HepG2 (cell line): ENCODE data around the gene ZNF771. TPM values are rescaled to one million over a fixed set of nuclear protein-coding genes. Genes with fewer than 3 reads are reported as not detected.

Experiments used
- ATF4 ChIP-seq, 2 experiments: fragments of 450-650 bp in 1 of 2; sonication (generic) in 1 of 2; formaldehyde crosslinking; IDR thresholded peaks; 2 replicates each; pipeline versions ENCODE4 v1.5.0 to v1.8.0; 2020 to 2022; ENCODE audit warnings: mild to moderate bottlenecking in 1 of 2, missing genetic modification reagents in 1 of 2
- ELF3 ChIP-seq: IDR thresholded peaks from 2 replicates; pipeline ENCODE4 v1.6.1; 2016; ENCODE audit warnings: missing genetic modification reagents, missing compliant biosample characterization
- FOXA3 ChIP-seq: IDR thresholded peaks from 2 replicates; pipeline ENCODE4 v1.6.1; 2016; ENCODE audit warnings: missing genetic modification reagents, missing compliant biosample characterization
- GATAD2A ChIP-seq: IDR thresholded peaks from 2 replicates; pipeline ENCODE4 v1.6.1; 2016
- HNRNPL ChIP-seq: fragments of 200-400 bp; formaldehyde crosslinking; IDR thresholded peaks from 2 replicates; pipeline ENCODE4 v1.6.1; 2017; ENCODE audit warnings: mild to moderate bottlenecking, low read depth, low read length
- SRSF9 ChIP-seq: fragments of 200-400 bp; formaldehyde crosslinking; IDR thresholded peaks from 2 replicates; pipeline ENCODE4 v1.6.1; 2018; ENCODE audit warnings: borderline replicate concordance, mild to moderate bottlenecking, low read depth, low read length; ENCODE audit not compliant: insufficient read depth, poor library complexity, severe bottlenecking
- SYNCRIP ChIP-seq: fragments of 200-400 bp; formaldehyde crosslinking; IDR thresholded peaks from 2 replicates; pipeline ENCODE4 v1.6.1; 2018; ENCODE audit warnings: mild to moderate bottlenecking, low read depth, low read length; ENCODE audit not compliant: insufficient read depth
- ZFP36L2 ChIP-seq: sonication (generic); formaldehyde crosslinking; IDR thresholded peaks from 2 replicates; pipeline ENCODE4 v1.4.0; 2020; ENCODE audit warnings: missing genetic modification reagents
- ZFP62 ChIP-seq: sonication (generic); formaldehyde crosslinking; IDR thresholded peaks from 2 replicates; pipeline ENCODE4 v1.4.0; 2020; ENCODE audit warnings: missing genetic modification reagents
- ZMAT3 ChIP-seq: sonication (generic); formaldehyde crosslinking; conservative IDR thresholded peaks from 2 replicates; pipeline ENCODE4 v1.7.0; 2021; ENCODE audit warnings: missing genetic modification reagents
- ZNF30 ChIP-seq: sonication (generic); formaldehyde crosslinking; IDR thresholded peaks from 2 replicates; pipeline ENCODE4 v1.5.0; 2020; ENCODE audit warnings: mild to moderate bottlenecking, missing genetic modification reagents
- ZNF468 ChIP-seq: sonication (generic); formaldehyde crosslinking; IDR thresholded peaks from 2 replicates; pipeline ENCODE4 v1.8.0; 2022; ENCODE audit warnings: mild to moderate bottlenecking, moderate library complexity, missing genetic modification reagents
- ZNF75D ChIP-seq: sonication (generic); formaldehyde crosslinking; IDR thresholded peaks from 2 replicates; pipeline ENCODE4 v1.8.1; 2023; ENCODE audit warnings: missing genetic modification reagents, mild to moderate bottlenecking, borderline replicate concordance
- ZNF780A ChIP-seq: sonication (generic); formaldehyde crosslinking; IDR thresholded peaks from 2 replicates; pipeline ENCODE4 v1.8.0; 2022; ENCODE audit warnings: mild to moderate bottlenecking, missing genetic modification reagents, moderate library complexity
- ZNF784 ChIP-seq: sonication (generic); formaldehyde crosslinking; IDR thresholded peaks from 2 replicates; pipeline ENCODE4 v1.5.1; 2020; ENCODE audit warnings: missing genetic modification reagents, mild to moderate bottlenecking, borderline replicate concordance
- polyA plus RNA-seq, 8 experiments: library from polyadenylated mRNA; depleted of rRNA in 3 of 8; stranded (reverse) in 7 of 8; unstranded in 1 of 8; fragments of >200 nt; fragmentation: Illumina TruSeq in 4 of 8; extraction: Trizol in 4 of 8; gene quantifications; 2 replicates each; pipeline versions ENCODE4 v1.2.1 to v1.2.3, GENCODE V29; 2011 to 2016; ENCODE audit warnings: low read depth in 4 of 8, missing spikeins in 1 of 8, mixed read lengths in 1 of 8; ENCODE audit not compliant: insufficient read depth in 1 of 8
- total RNA-seq, 5 experiments: library from RNA; depleted of rRNA; stranded (reverse); fragments of >200 nt; fragmentation: Illumina TruSeq; extraction: Trizol; gene quantifications; 2 replicates each; pipeline ENCODE4 v1.2.3, GENCODE V29; 2016; ENCODE audit warnings: low read depth in 1 of 5
- TF ChIP-seq, protein P1 (sequence below): sonication (generic); formaldehyde crosslinking; IDR thresholded peaks from 2 replicates; pipeline ENCODE4 v1.4.0; 2020; ENCODE audit warnings: missing genetic modification reagents, mild to moderate bottlenecking, borderline replicate concordance
- TF ChIP-seq, protein P2 (sequence below): sonication (generic); formaldehyde crosslinking; IDR thresholded peaks from 2 replicates; pipeline ENCODE4 v1.9.0; 2021; ENCODE audit warnings: missing genetic modification reagents, borderline replicate concordance
- TF ChIP-seq, protein P3 (sequence below): IDR thresholded peaks from 2 replicates; pipeline ENCODE4 v1.6.1; 2012; ENCODE audit warnings: inconsistent platforms

Gene ZNF771
- total and polyA plus RNA-seq, 2 of the 13 experiments (the other 11 are each of a cell fraction or from before 2014, with no cell fraction given): 5.0 to 11.8 TPM

DNA sequence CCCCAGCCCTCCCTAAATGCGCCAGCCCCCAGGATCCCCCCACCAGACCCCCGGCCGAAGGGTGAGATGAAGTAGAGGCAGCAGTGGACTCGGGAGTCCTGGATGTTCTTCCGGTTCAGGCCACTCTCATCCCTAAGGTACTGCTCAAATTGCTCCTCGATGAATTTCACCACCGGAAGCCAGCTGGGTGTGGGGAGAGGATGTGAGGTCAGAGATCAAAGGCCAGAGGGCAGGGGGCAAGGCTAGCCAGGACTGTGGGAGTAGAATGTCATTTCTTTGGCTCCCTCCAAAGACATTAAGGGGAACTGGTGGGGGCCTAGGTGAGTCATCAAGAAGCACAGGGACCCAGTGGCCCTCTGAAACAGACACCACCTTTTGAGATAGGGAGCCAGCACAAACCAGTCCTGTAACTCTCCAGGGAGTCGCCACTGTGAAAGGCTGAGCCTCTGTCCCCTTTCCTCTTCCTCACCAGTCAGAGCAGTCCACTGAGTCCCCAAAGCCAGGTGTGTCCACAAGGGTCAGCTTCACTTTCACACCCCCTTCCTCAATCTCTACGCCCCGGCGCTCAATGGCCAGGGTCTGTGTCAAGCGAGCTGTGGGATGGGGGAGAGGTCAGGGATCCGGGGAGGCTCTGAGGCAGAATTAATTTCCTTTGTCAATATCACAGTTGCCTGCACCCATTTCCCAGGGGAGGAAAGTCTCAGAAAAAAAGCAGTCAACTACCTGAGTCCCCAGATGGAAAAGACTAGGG lies 25.9 kb upstream of the ZNF771 start (continued):
- TF ChIP-seq, protein P1, sequence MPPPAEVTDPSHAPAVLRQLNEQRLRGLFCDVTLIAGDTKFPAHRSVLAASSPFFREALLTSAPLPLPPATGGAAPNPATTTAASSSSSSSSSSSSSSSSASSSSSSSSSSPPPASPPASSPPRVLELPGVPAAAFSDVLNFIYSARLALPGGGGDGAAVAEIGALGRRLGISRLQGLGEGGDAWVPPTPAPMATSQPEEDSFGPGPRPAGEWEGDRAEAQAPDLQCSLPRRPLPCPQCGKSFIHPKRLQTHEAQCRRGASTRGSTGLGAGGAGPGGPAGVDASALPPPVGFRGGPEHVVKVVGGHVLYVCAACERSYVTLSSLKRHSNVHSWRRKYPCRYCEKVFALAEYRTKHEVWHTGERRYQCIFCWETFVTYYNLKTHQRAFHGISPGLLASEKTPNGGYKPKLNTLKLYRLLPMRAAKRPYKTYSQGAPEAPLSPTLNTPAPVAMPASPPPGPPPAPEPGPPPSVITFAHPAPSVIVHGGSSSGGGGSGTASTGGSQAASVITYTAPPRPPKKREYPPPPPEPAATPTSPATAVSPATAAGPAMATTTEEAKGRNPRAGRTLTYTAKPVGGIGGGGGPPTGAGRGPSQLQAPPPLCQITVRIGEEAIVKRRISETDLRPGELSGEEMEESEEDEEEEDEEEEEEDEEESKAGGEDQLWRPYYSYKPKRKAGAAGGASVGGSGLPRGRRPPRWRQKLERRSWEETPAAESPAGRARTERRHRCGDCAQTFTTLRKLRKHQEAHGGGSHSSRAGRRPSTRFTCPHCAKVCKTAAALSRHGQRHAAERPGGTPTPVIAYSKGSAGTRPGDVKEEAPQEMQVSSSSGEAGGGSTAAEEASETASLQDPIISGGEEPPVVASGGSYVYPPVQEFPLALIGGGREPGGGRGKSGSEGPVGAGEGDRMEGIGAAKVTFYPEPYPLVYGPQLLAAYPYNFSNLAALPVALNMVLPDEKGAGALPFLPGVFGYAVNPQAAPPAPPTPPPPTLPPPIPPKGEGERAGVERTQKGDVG (CRISPR knock-in tag): 0 out of 2 replicates have a peak, but pooled peaks have one; percentile 43
- TF ChIP-seq ZMAT3: no peak
- no peak for TF ChIP-seq ATF4 (CRISPR knock-in tag; IDR thresholded peaks at IDR 0.05)
- TF ChIP-seq FOXA3 (CRISPR knock-in tag): no peak
- no peak for TF ChIP-seq HNRNPL
- TF ChIP-seq SRSF9: no peak
- no peak for TF ChIP-seq ZNF784 (CRISPR knock-in tag)
- TF ChIP-seq ZFP36L2: no peak
- TF ChIP-seq ZNF30 (CRISPR knock-in tag): no peak
- no peak for TF ChIP-seq ZFP62
- no peak for TF ChIP-seq ZNF780A
- TF ChIP-seq ELF3 (CRISPR knock-in tag): no peak
- no peak for TF ChIP-seq ZNF75D (CRISPR knock-in tag)
- no peak for TF ChIP-seq ZNF468 (CRISPR knock-in tag)
- TF ChIP-seq, protein P2, sequence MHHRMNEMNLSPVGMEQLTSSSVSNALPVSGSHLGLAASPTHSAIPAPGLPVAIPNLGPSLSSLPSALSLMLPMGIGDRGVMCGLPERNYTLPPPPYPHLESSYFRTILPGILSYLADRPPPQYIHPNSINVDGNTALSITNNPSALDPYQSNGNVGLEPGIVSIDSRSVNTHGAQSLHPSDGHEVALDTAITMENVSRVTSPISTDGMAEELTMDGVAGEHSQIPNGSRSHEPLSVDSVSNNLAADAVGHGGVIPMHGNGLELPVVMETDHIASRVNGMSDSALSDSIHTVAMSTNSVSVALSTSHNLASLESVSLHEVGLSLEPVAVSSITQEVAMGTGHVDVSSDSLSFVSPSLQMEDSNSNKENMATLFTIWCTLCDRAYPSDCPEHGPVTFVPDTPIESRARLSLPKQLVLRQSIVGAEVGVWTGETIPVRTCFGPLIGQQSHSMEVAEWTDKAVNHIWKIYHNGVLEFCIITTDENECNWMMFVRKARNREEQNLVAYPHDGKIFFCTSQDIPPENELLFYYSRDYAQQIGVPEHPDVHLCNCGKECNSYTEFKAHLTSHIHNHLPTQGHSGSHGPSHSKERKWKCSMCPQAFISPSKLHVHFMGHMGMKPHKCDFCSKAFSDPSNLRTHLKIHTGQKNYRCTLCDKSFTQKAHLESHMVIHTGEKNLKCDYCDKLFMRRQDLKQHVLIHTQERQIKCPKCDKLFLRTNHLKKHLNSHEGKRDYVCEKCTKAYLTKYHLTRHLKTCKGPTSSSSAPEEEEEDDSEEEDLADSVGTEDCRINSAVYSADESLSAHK (CRISPR knock-in tag): no peak
- TF ChIP-seq, protein P3, sequence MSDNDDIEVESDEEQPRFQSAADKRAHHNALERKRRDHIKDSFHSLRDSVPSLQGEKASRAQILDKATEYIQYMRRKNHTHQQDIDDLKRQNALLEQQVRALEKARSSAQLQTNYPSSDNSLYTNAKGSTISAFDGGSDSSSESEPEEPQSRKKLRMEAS: peak; percentile 39; the same call in 1 of the 2 replicates
- no peak for TF ChIP-seq SYNCRIP
- 0 out of 2 replicates have a peak, but pooled peaks have one; percentile 19 for TF ChIP-seq GATAD2A (CRISPR knock-in tag)
